IMR-90 (cell line): ENCODE measurements around the gene NEK9. TPM values are rescaled to one million over a fixed set of nuclear protein-coding genes. Genes with fewer than 3 reads are reported as not detected.

Source experiments
- ATAC-seq: fragments of 200-7000 bp; cut with Tn5 transposase; 2 replicates; pipeline ENCODE4 v1.9.1; 2020; ENCODE audit warnings: low read depth, mild to moderate bottlenecking, moderate library complexity
- BruUV-seq: library from RNA; stranded (reverse); fragments of 400-500 nt; replicated peaks from 2 replicates; lab custom pipeline; 2021; lab: Mats Ljungman, UMichigan
- CTCF ChIA-PET: fragments of 300-600 bp; formaldehyde crosslinking; extraction: SDS; loops from one replicate; lab custom pipeline; 2021; ENCODE audit warnings: antibody characterized with exemption; lab: Yijun Ruan, JAX
- POLR2A ChIA-PET: fragments of 300-600 bp; sonication (Branson Sonifier 250); formaldehyde crosslinking; loops from one replicate; lab custom pipeline; 2022; ENCODE audit warnings: antibody characterized with exemption; ENCODE audit not compliant: unreplicated experiment; lab: Charles Lee
- DNase-seq: peaks from one replicate; pipeline ENCODE4 v3.0.0; 2013
- H2AFZ ChIP-seq: replicated peaks from 2 replicates; pipeline ENCODE3; 2013; ENCODE audit warnings: low read length, mild to moderate bottlenecking; ENCODE audit not compliant: poor library complexity
- H2AK5ac ChIP-seq: 2 replicates; pipeline ENCODE4 v1.6.1; 2013; ENCODE audit warnings: low read depth, low read length, inconsistent platforms
- H2AK9ac ChIP-seq: replicated peaks from 2 replicates; pipeline ENCODE3; 2013; ENCODE audit warnings: mild to moderate bottlenecking, low read depth, low read length, moderate library complexity; ENCODE audit not compliant: poor library complexity
- H2BK120ac ChIP-seq: 2 replicates; pipeline ENCODE4 v1.6.1; 2013; ENCODE audit warnings: low read depth, low read length, inconsistent platforms
- H2BK15ac ChIP-seq: 3 replicates; pipeline ENCODE4 v1.6.1; 2013; ENCODE audit warnings: low read depth, low read length, inconsistent platforms
- H2BK20ac ChIP-seq: 2 replicates; pipeline ENCODE4 v1.6.1; 2013; ENCODE audit warnings: low read depth, mild to moderate bottlenecking, inconsistent platforms, low read length, moderate library complexity
- H2BK5ac ChIP-seq: 2 replicates; pipeline ENCODE4 v1.6.1; 2013; ENCODE audit warnings: mild to moderate bottlenecking, low read depth, low read length, inconsistent platforms; ENCODE audit not compliant: poor library complexity, severe bottlenecking
- H3K14ac ChIP-seq: replicated peaks from 2 replicates; pipeline ENCODE4 v1.6.1; 2013; ENCODE audit warnings: low read depth, low read length, inconsistent platforms
- H3K18ac ChIP-seq: 2 replicates; pipeline ENCODE4 v1.6.1; 2013; ENCODE audit warnings: low read depth, low read length, control low read depth
- H3K23ac ChIP-seq: 2 replicates; pipeline ENCODE4 v1.6.1; 2013; ENCODE audit warnings: low read depth, low read length, inconsistent platforms
- H3K27ac ChIP-seq: 2 replicates; pipeline ENCODE4 v1.5.1; 2013; ENCODE audit warnings: mild to moderate bottlenecking, control low read depth, low read length; ENCODE audit not compliant: insufficient read depth
- H3K27me3 ChIP-seq: 2 replicates; pipeline ENCODE4 v1.6.1; 2013; ENCODE audit warnings: low read length; ENCODE audit not compliant: control insufficient read depth, insufficient read depth
- H3K36me3 ChIP-seq: 2 replicates; pipeline ENCODE4 v1.6.1; 2013; ENCODE audit warnings: low read length, mixed read lengths; ENCODE audit not compliant: control insufficient read depth, insufficient read depth
- H3K4ac ChIP-seq: 2 replicates; pipeline ENCODE4 v1.6.1; 2013; ENCODE audit warnings: low read depth, low read length, inconsistent platforms
- H3K4me1 ChIP-seq: 2 replicates; pipeline ENCODE4 v1.6.1; 2013; ENCODE audit warnings: low read length, mixed read lengths; ENCODE audit not compliant: control insufficient read depth, insufficient read depth
- H3K4me2 ChIP-seq: 2 replicates; pipeline ENCODE4 v1.6.1; 2013; ENCODE audit warnings: low read depth, mild to moderate bottlenecking, control low read depth, low read length, moderate library complexity
- H3K4me3 ChIP-seq: 2 replicates; pipeline ENCODE4 v1.5.1; 2013; ENCODE audit warnings: low read depth, mild to moderate bottlenecking, control low read depth, low read length, moderate library complexity; ENCODE audit not compliant: insufficient read depth
- H3K56ac ChIP-seq: 2 replicates; pipeline ENCODE4 v1.6.1; 2013; ENCODE audit warnings: low read length, inconsistent platforms; ENCODE audit not compliant: insufficient read depth; ENCODE audit errors: extremely low read depth
- H3K79me1 ChIP-seq, 2 experiments: 2 replicates each; pipeline ENCODE4 v1.6.1; 2013; ENCODE audit warnings: low read length in 2 of 2, inconsistent platforms in 1 of 2, low read depth in 1 of 2
- H3K9ac ChIP-seq: 2 replicates; pipeline ENCODE4 v1.6.1; 2013; ENCODE audit warnings: low read depth, low read length, control low read depth
- H3K9me1 ChIP-seq: 2 replicates; pipeline ENCODE4 v1.6.1; 2013; ENCODE audit warnings: low read length, inconsistent platforms; ENCODE audit not compliant: insufficient read depth
- H3K9me3 ChIP-seq: 2 replicates; pipeline ENCODE4 v1.6.1; 2013; ENCODE audit warnings: low read length; ENCODE audit not compliant: control insufficient read depth, insufficient read depth
- H4K20me1 ChIP-seq: 2 replicates; pipeline ENCODE4 v1.6.1; 2013; ENCODE audit warnings: low read length, inconsistent platforms; ENCODE audit not compliant: insufficient read depth
- H4K5ac ChIP-seq: 2 replicates; pipeline ENCODE4 v1.6.1; 2013; ENCODE audit warnings: mild to moderate bottlenecking, low read depth, low read length, control low read depth
- H4K8ac ChIP-seq, 2 experiments: 2 replicates each; pipeline ENCODE4 v1.6.1; 2013; ENCODE audit warnings: low read depth in 2 of 2, low read length in 2 of 2, control low read depth in 1 of 2, inconsistent platforms in 1 of 2
- H4K91ac ChIP-seq: 2 replicates; pipeline ENCODE4 v1.6.1; 2013; ENCODE audit warnings: low read depth, low read length, inconsistent platforms; ENCODE audit not compliant: insufficient read depth
- CEBPB ChIP-seq: IDR thresholded peaks from 2 replicates; pipeline ENCODE4 v1.6.1; 2012; ENCODE audit warnings: low read depth, low read length, improper control_type of control experiment
- MAFK ChIP-seq: IDR thresholded peaks from 2 replicates; pipeline ENCODE4 v1.6.1; 2012; ENCODE audit warnings: low read depth, low read length, improper control_type of control experiment
- RAD21 ChIP-seq: IDR thresholded peaks from 2 replicates; pipeline ENCODE4 v1.6.1; 2012; ENCODE audit warnings: low read length, improper control_type of control experiment
- USF2 ChIP-seq: fragments of 150-350 bp; IDR thresholded peaks from 2 replicates; pipeline ENCODE4 v1.6.1; 2017; ENCODE audit warnings: mild to moderate bottlenecking, antibody characterized with exemption, low read length, low read depth
- WGBS, 2 experiments: methylation state at CpG; one replicate each; pipeline versions ENCODE4 v1.1.5 to v1.1.7; 2013; ENCODE audit warnings: missing lambda C conversion rate in 2 of 2; ENCODE audit not compliant: insufficient read length in 1 of 2; ENCODE audit errors: extremely low coverage in 2 of 2; 5-methylcytosine and 5-hydroxymethylcytosine counted together
- dilution Hi-C: fragments of 300-500 bp; cut with HindIII; formaldehyde crosslinking; loops from one replicate; pipeline ENCODE4 v1.14.3; 2018; ENCODE audit warnings: low sequenced_read_pairs; ENCODE audit not compliant: unreplicated experiment
- in situ Hi-C: fragments of 300-500 bp; cut with MboI; formaldehyde crosslinking; loops from 3 replicates; pipeline ENCODE4 v1.14.3; 2019; ENCODE audit warnings: low sequenced_read_pairs, inconsistent platforms, mixed read lengths
- intact Hi-C: fragments of 100-400 bp; cut with micrococcal nuclease; formaldehyde crosslinking; loops from 2 replicates; pipeline ENCODE4 v1.10.0; 2022
- polyA plus RNA-seq, 3 experiments: library from polyadenylated mRNA; depleted of rRNA; stranded (reverse); fragments of >200 nt; gene quantifications; 2 replicates each; pipeline ENCODE4 v1.2.3, GENCODE V29; 2012; ENCODE audit warnings: low replicate concordance in 1 of 3
- total RNA-seq: library from RNA; depleted of rRNA; stranded (reverse); fragments of >200 nt; gene quantifications from 2 replicates; pipeline ENCODE4 v1.2.3, GENCODE V29; 2012

NEK9 gene
- total and polyA plus RNA-seq, 2 of the 4 experiments (the other 2 are of a cell fraction) = 22.9 to 23.2 TPM

- H2AK9ac ChIP-seq = no peak overlapping the region
- no peak overlapping the region for H2BK20ac ChIP-seq
- POLR2A ChIA-PET = no interaction called here
- peaks cover 16% of the 10 kb centered on the region for H3K9me1 ChIP-seq
- in situ Hi-C loops (no loop called here), dilution Hi-C loops (no loop called here), intact Hi-C loops (no loop called here)
- WGBS, 2 experiments = 27% methylated on average over 3 of the region's 6 CpGs; no CpG with 5 or more reads in 1 of the 2 experiments
- peak overlapping the region; percentile 91 for H3K14ac ChIP-seq
- no peak overlapping the region for H3K4me3 ChIP-seq
- no peak for TF ChIP-seq CEBPB
- TF ChIP-seq RAD21 = no peak
- no peak for TF ChIP-seq USF2
- peak; percentile 73 for TF ChIP-seq MAFK
- no peaks in the 10 kb centered on the region for H3K27me3 ChIP-seq
- H3K4ac ChIP-seq = peak overlapping the region; percentile 46
- H3K4me1 ChIP-seq = peaks cover 13% of the 10 kb centered on the region
- DNase-seq (no peak), ATAC-seq (peak; percentile 21; the same call in 1 of the 2 replicates)
- peak overlapping the region; percentile 9 for H2BK5ac ChIP-seq
- no peaks in the 10 kb centered on the region for H4K20me1 ChIP-seq
- H3K4me2 ChIP-seq = peak overlapping the region; percentile 14; the same call in 1 of the 2 replicates
- H4K91ac ChIP-seq = no peak overlapping the region
- no peaks in the 10 kb centered on the region for H3K9me3 ChIP-seq
- peak overlapping the region; percentile 4 to 20; a peak in 1 of 4 replicates for H4K8ac ChIP-seq
- peak overlapping the region; percentile 9 for H2BK120ac ChIP-seq
- H3K27ac ChIP-seq = peak overlapping the region; percentile 74
- peak overlapping the region; percentile 17 for H4K5ac ChIP-seq
- H3K36me3 ChIP-seq = peaks cover 3% of the 10 kb centered on the region; the same call in 1 of the 2 replicates
- peak overlapping the region; percentile 45 for H2AFZ ChIP-seq
- H3K18ac ChIP-seq = peak overlapping the region; percentile 69
- no TSS peak for BruUV-seq
- peak overlapping the region; percentile 29 for H3K23ac ChIP-seq
- H3K56ac ChIP-seq = no peak overlapping the region
- CTCF ChIA-PET = no interaction called here
- peaks cover 5 to 20% of the 10 kb centered on the region in 2 experiments; a peak in 2 of 4 replicates for H3K79me1 ChIP-seq
- peak overlapping the region; percentile 49 for H3K9ac ChIP-seq
- no peak overlapping the region; the same call in 2 of the 3 replicates for H2BK15ac ChIP-seq
- H2AK5ac ChIP-seq = peak overlapping the region; percentile 27
These were observed 84.8 kb downstream of the NEK9 start for GRCh38 chr14:75042035-75042434.
